GM12878 (cell line): Measurements from ENCODE around the gene MAP2K2. TPM values are rescaled to one million over a fixed set of nuclear protein-coding genes. Genes with fewer than 3 reads are reported as not detected.

Experiments used
- ATAC-seq: fragments of 200-7000 bp; cut with Tn5 transposase; 3 replicates; pipeline ENCODE4 v1.9.1; 2020; ENCODE audit warnings: mild to moderate bottlenecking, moderate library complexity
- BruUV-seq: library from RNA; stranded (reverse); fragments of 400-500 nt; replicated peaks from 2 replicates; lab custom pipeline; 2021; lab: Mats Ljungman, UMichigan
- CTCF ChIA-PET: fragments of 300-600 bp; sonication (Branson Sonifier 250); formaldehyde crosslinking; extraction: SDS; loops from one replicate; lab custom pipeline; 2021; ENCODE audit warnings: inconsistent platforms; lab: Yijun Ruan, JAX
- POLR2A ChIA-PET: fragments of 350-600 bp; formaldehyde crosslinking; extraction: SDS; loops from one replicate; lab custom pipeline; 2021; ENCODE audit warnings: inconsistent platforms; lab: Charles Lee
- RAD21 ChIA-PET: fragments of 300-600 bp; sonication (Branson Sonifier 250); formaldehyde crosslinking; loops from one replicate; lab custom pipeline; 2023; ENCODE audit warnings: antibody characterized with exemption; ENCODE audit not compliant: unreplicated experiment; lab: Charles Lee
- SMC1A ChIA-PET: fragments of 300-600 bp; sonication (Branson Sonifier 250); formaldehyde crosslinking; loops from one replicate; lab custom pipeline; 2023; ENCODE audit not compliant: unreplicated experiment, uncharacterized antibody; lab: Charles Lee
- DNase-seq: peaks from one replicate; pipeline ENCODE4 v3.0.0-alpha.2; 2011; ENCODE audit warnings: low read depth, low spot score
- FAIRE-seq: peaks from 3 replicates; lab custom pipeline; 2011; peaks lifted over from hg19 to GRCh38; lab: Jason Lieb, UNC
- H2AFZ ChIP-seq: 2 replicates; pipeline ENCODE4 v1.6.0; 2011; ENCODE audit warnings: low read depth, low read length, control low read depth; ENCODE audit not compliant: control insufficient read depth
- H3K27ac ChIP-seq: 2 replicates; pipeline ENCODE4 v1.5.1; 2011; ENCODE audit warnings: control low read depth; ENCODE audit not compliant: control insufficient read depth, insufficient read depth
- H3K27me3 ChIP-seq, 2 experiments: replicated peaks in 1 of 2; 2 replicates each; pipeline versions ENCODE4 v1.6.0 to v1.6.1; 2011; ENCODE audit warnings: low read length in 1 of 2; ENCODE audit not compliant: control insufficient read depth in 2 of 2, insufficient read depth in 2 of 2
- H3K36me3 ChIP-seq, 2 experiments: 2 replicates each; pipeline ENCODE4 v1.5.1; 2011; ENCODE audit warnings: low read length in 1 of 2; ENCODE audit not compliant: control insufficient read depth in 2 of 2, insufficient read depth in 2 of 2
- H3K4me1 ChIP-seq: 2 replicates; pipeline ENCODE4 v1.6.1; 2011; ENCODE audit warnings: mild to moderate bottlenecking, low read length, moderate library complexity, mixed read lengths; ENCODE audit not compliant: control insufficient read depth, insufficient read depth
- H3K4me2 ChIP-seq: 2 replicates; pipeline ENCODE4 v1.6.0; 2011; ENCODE audit warnings: control low read depth; ENCODE audit not compliant: control insufficient read depth, insufficient read depth
- H3K4me3 ChIP-seq: fragments of 200-600 bp; sonication (generic); 2 replicates; pipeline ENCODE4 v1.5.1; 2016
- H3K79me2 ChIP-seq: 2 replicates; pipeline ENCODE4 v1.6.0; 2011; ENCODE audit warnings: low read length; ENCODE audit not compliant: control insufficient read depth, insufficient read depth
- H3K9ac ChIP-seq: 2 replicates; pipeline ENCODE4 v1.8.0; 2011; ENCODE audit warnings: low read length, control low read depth, mixed read lengths; ENCODE audit not compliant: control insufficient read depth, insufficient read depth
- H3K9me3 ChIP-seq: replicated peaks from 3 replicates; pipeline ENCODE4 v1.5.1; 2011; ENCODE audit warnings: mild to moderate bottlenecking, low read length; ENCODE audit not compliant: control insufficient read depth, insufficient read depth
- H4K20me1 ChIP-seq: 2 replicates; pipeline ENCODE4 v1.6.0; 2011; ENCODE audit not compliant: control insufficient read depth, insufficient read depth
- CEBPZ ChIP-seq: fragments of 150-350 bp; IDR thresholded peaks from 2 replicates; pipeline ENCODE4 v1.6.1; 2016; ENCODE audit warnings: low read depth, low read length
- DPF2 ChIP-seq: fragments of 450-650 bp; IDR thresholded peaks from 2 replicates; pipeline ENCODE4 v1.6.1; 2017; ENCODE audit warnings: mild to moderate bottlenecking
- EZH2 ChIP-seq: IDR thresholded peaks from 2 replicates; pipeline ENCODE4 v1.6.1; 2012; ENCODE audit warnings: low read depth, mild to moderate bottlenecking, control low read depth, inconsistent platforms, low read length, borderline replicate concordance; ENCODE audit not compliant: control insufficient read depth
- FOS ChIP-seq: IDR thresholded peaks from 3 replicates; pipeline ENCODE4 v1.6.1; 2011; ENCODE audit warnings: borderline replicate concordance; ENCODE audit not compliant: insufficient read length; ENCODE audit errors: extremely low read depth
- HCFC1 ChIP-seq: fragments of 150-350 bp; IDR thresholded peaks from 2 replicates; pipeline ENCODE4 v1.6.1; 2014; ENCODE audit warnings: low read length
- HSF1 ChIP-seq: fragments of 150-350 bp; IDR thresholded peaks from 2 replicates; pipeline ENCODE4 v1.6.1; 2014; ENCODE audit warnings: mild to moderate bottlenecking, low read depth, low read length
- JUND ChIP-seq: IDR thresholded peaks from 2 replicates; pipeline ENCODE4 v1.6.1; 2012; ENCODE audit warnings: low read depth, mild to moderate bottlenecking, low read length, improper control_type of control experiment, moderate library complexity
- MXI1 ChIP-seq: fragments of 150-350 bp; IDR thresholded peaks from 2 replicates; pipeline ENCODE4 v1.6.1; 2011; ENCODE audit warnings: low read depth, mild to moderate bottlenecking, inconsistent platforms, low read length, improper control_type of control experiment
- RAD51 ChIP-seq: fragments of 450-650 bp; IDR thresholded peaks from 2 replicates; pipeline ENCODE4 v1.6.1; 2016; ENCODE audit warnings: moderate library complexity, mild to moderate bottlenecking, inconsistent platforms
- SMC3 ChIP-seq: IDR thresholded peaks from 2 replicates; pipeline ENCODE4 v1.6.1; 2011; ENCODE audit warnings: low read length, improper control_type of control experiment, borderline replicate concordance
- SREBF1 ChIP-seq: IDR thresholded peaks from 2 replicates; pipeline ENCODE4 v1.6.1; 2012; ENCODE audit warnings: mild to moderate bottlenecking, low read length
- YY1 ChIP-seq: IDR thresholded peaks from 2 replicates; pipeline ENCODE4 v1.6.1; 2011; ENCODE audit warnings: low read depth, mild to moderate bottlenecking, low read length
- ZBTB11 ChIP-seq: fragments of 450-650 bp; formaldehyde crosslinking; IDR thresholded peaks from 2 replicates; pipeline ENCODE4 v1.5.0; 2022; ENCODE audit warnings: mild to moderate bottlenecking, missing genetic modification characterization
- WGBS: methylation state at CpG from one replicate; pipeline ENCODE4 v1.1.6; 2016; ENCODE audit warnings: low lambda C conversion rate; ENCODE audit not compliant: insufficient replicate concordance, insufficient coverage; ENCODE audit errors: missing lambda C conversion rate; 5-methylcytosine and 5-hydroxymethylcytosine counted together
- in situ Hi-C: fragments of 300-500 bp; cut with MboI; formaldehyde crosslinking; loops from 9 replicates; pipeline ENCODE4 v1.14.3; 2018; ENCODE audit warnings: mixed read lengths
- intact Hi-C: fragments of 100-400 bp; cut with micrococcal nuclease; formaldehyde crosslinking; loops from one replicate; pipeline ENCODE4 v1.14.2; 2022; ENCODE audit not compliant: unreplicated experiment
- polyA plus RNA-seq, 11 experiments: library from polyadenylated mRNA; depleted of rRNA in 4 of 11; unstranded in 6 of 11; stranded (reverse) in 5 of 11; fragments of >200 nt; fragmentation: Nextera tagmentation in 4 of 11; fragmentation: Illumina TruSeq in 1 of 11; extraction: Ambion mirVana in 4 of 11; extraction: Trizol in 1 of 11; gene quantifications; 1 replicate in 1 of 11; 2 replicates in 10 of 11; pipeline versions ENCODE4 v1.2.1 to v1.2.3, GENCODE V29; 2011 to 2016; ENCODE audit warnings: inconsistent platforms in 2 of 11, missing spikeins in 2 of 11, low read depth in 1 of 11
- total RNA-seq, 4 experiments: library from RNA; depleted of rRNA in 3 of 4; stranded (reverse); fragments of >200 nt in 3 of 4; fragmentation: Illumina TruSeq in 1 of 4; extraction: Trizol in 1 of 4; gene quantifications; 2 replicates each; pipeline versions ENCODE4 v1.2.1 to v1.2.3, GENCODE V29; 2013 to 2021

MAP2K2 gene
- total and polyA plus RNA-seq, 10 of the 15 experiments (the other 5 are each of a cell fraction or from before 2014, with no cell fraction given), result 1.00 to 210 (median 53.5) TPM

GRCh38 chr19:4108767-4109625 lies 14.9 kb downstream of the MAP2K2 start:
- ChIA-PET SMC1A (interaction anchor here (1.0 to 2.2 kb wide), 11 partner anchors 9 to 346 kb away, joined by 3 to 11 read pairs (median 6); partner anchors contain the start of genes EEF2 and MRPL54), RAD21 (interaction anchor here (0.7 to 2.0 kb wide), 17 partner anchors 11 to 346 kb away, joined by 3 to 15 read pairs (median 5); partner anchors contain the start of genes DAPK3, EEF2, MRPL54 and PIAS4), CTCF (interaction anchor here (0.6 to 1.8 kb wide), 11 partner anchors 10 to 297 kb away, joined by 3 to 16 read pairs (median 4); no protein-coding TSS in a partner anchor), POLR2A (interaction anchor here (0.6 to 1.8 kb wide), 15 partner anchors 10 to 1484 kb away, joined by 3 to 9 read pairs (median 5); partner anchors contain the start of genes EEF2, MPND and ZBTB7A)
- Histone ChIP-seq H3K4me1 (peaks cover 32% of the 10 kb centered on the region), H3K9me3 (no peaks in the 10 kb centered on the region), H2AFZ (peak overlapping the region; percentile 82), H4K20me1 (no peaks in the 10 kb centered on the region), H3K36me3 (peaks cover 24 to 29% of the 10 kb centered on the region in 2 experiments), H3K4me2 (peak overlapping the region; percentile 82), H3K27me3 (no peaks in the 10 kb centered on the region), H3K27ac (peak overlapping the region; percentile 95), H3K79me2 (peaks cover 5% of the 10 kb centered on the region), H3K9ac (peak overlapping the region; percentile 79), H3K4me3 (0 out of 2 replicates have a peak overlapping the region, but pooled peaks have one; percentile 26)
- in situ Hi-C loops (no loop called here), intact Hi-C loops (loop anchor here (1.0 kb wide), 1 partner anchor 124 kb away; the partner anchor contains the start of gene EEF2)
- DNase-seq (peak; percentile 79), ATAC-seq (peak; percentile 94), FAIRE-seq (peak; percentile 97)
- BruUV-seq, result no TSS peak
- WGBS, result under 1% methylated on average over 35 of the region's 35 CpGs
- TF ChIP-seq HSF1 (no peak), SREBF1 (no peak), ZBTB11 (CRISPR knock-in tag) (no peak), JUND (no peak), EZH2 (no peak), FOS (no peak), MXI1 (peak; percentile 91), HCFC1 (peak; percentile 18; the same call in 1 of the 2 replicates), RAD51 (peak; percentile 89), CEBPZ (no peak), SMC3 (no peak), DPF2 (peak; percentile 90), YY1 (peak; percentile 40; the same call in 1 of the 2 replicates)
